Fibroblast of upper back skin (primary cell): ENCODE measurements around the gene LGALS7B.
"Not testable (repeated sequence)": the region's sequence is repeated elsewhere in the genome, so short reads cannot be mapped to it uniquely, and the experiment has no call there.

Experiments
- DNase-seq: peaks from one replicate; pipeline ENCODE4 v3.0.0-alpha.2; 2013

LGALS7B gene

GRCh38 chr19:38825936-38826335, 36.9 kb downstream of the LGALS7B start:
- DNase-seq: not testable (repeated sequence)

DNA sequence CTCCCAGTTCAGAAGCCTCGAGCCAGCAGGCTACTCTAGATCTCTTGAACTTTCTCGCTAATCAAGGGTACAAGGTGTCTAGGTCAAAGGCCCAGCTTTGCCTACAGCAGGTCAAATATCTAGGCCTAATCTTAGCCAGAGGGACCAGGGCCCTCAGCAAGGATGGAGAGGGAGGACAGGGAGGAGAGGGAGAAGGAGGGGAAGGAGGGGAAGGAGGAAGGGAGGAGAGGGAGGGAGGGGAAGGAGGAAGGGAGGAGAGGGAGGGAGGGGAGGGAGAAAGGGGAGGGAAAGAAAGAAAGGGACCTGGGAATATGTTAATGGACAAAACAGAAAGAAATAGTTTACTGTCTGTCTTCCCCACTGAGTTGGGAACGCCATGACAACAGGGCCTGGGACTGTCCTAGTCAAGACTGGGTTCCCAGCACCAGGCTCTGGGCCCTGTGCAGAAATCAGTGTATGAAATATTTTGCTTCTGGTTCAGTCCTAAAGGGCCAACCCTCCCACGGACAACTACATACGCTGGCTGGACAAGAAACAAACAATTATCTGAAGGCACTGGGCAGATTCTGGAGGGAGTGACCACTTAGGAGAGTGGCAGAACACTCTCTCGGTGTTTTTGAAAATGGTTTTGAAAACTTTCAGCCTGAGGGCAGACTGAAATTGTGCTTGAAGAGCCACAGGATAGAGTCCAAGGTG, 38.0 kb downstream of the LGALS7B start:
- no peak for DNase-seq

DNA sequence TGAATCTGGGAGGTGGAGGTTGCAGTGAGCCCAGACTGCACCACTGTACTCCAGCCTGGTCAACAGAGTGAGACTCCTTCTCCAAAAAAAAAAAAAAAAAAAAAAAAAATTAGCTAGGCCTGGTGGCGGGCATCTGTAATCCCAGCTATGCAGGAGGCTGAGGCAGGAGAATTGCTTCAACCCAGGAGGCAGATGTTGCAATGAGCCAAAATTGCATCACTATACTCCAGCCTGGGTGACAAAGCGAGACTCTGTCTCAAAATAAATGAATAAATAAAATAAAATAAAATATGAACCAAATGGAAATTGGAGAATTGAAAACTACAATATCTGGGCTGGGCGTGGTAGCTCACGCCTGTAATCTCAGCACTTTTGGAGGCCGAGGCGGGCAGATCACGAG, 40.2 kb downstream of the LGALS7B start:
- DNase-seq: peak; percentile 35

DNA sequence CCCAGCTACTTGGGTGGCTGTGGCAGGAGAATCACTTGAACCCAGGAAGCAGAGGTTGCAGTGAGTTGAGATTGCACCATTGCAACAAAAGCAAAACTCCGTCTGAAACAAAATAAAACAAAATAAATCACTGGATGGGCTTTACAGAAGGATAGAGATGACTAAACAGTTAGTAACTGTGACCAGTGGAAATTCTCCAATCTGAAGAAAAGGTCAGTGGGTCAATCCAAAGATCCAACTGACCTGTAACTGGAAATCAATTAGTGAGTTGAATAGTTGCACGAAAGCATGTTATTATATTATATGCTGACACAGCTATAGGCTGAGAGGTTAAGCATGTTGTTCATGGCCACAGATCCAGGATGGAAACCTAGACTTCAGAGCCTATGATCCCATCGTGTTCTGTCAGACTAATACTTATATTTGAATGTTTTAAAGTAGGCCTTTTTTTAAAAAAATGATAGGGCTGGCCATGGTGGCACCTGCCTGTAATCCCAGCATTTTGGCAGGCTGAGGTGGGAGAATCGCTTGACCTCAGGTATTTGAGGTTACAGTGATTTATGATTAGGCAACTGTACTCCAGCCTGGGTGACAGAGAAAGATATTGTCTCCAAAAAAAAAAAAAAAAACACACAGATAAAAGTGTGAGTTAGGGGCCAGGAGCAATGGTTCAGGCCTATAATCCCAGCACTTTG, 41.2 kb downstream of the LGALS7B start:
- DNase-seq: peak; percentile 8

- DNase-seq: peak; percentile 90
These were observed 42.2 kb downstream of the LGALS7B start for GRCh38 chr19:38831142-38831605.

GRCh38 chr19:38833092-38833425, 44.1 kb downstream of the LGALS7B start:
- DNase-seq: no peak

GRCh38 chr19:38834104-38834490, 45.1 kb downstream of the LGALS7B start:
- DNase-seq: no peak

DNA sequence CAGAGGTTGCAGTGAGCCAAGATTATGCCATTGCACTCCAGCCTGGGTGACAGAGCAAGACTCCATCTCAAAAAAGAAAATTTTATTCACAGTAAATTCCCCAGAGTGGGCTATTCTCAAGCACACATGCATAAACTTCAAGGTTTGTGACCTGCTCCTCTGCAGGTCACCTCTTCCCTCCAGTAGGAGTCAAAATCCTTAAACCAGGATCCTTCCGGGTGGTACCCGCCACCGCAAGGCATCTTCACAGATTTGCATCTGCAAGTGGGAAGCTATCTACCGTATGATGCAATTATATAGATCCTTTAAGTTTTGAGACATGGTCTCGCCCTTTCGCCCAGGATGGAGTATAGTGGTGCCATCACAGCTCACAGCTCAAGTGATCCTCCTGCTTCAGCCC, 45.6 kb downstream of the LGALS7B start:
- no peak for DNase-seq

DNA sequence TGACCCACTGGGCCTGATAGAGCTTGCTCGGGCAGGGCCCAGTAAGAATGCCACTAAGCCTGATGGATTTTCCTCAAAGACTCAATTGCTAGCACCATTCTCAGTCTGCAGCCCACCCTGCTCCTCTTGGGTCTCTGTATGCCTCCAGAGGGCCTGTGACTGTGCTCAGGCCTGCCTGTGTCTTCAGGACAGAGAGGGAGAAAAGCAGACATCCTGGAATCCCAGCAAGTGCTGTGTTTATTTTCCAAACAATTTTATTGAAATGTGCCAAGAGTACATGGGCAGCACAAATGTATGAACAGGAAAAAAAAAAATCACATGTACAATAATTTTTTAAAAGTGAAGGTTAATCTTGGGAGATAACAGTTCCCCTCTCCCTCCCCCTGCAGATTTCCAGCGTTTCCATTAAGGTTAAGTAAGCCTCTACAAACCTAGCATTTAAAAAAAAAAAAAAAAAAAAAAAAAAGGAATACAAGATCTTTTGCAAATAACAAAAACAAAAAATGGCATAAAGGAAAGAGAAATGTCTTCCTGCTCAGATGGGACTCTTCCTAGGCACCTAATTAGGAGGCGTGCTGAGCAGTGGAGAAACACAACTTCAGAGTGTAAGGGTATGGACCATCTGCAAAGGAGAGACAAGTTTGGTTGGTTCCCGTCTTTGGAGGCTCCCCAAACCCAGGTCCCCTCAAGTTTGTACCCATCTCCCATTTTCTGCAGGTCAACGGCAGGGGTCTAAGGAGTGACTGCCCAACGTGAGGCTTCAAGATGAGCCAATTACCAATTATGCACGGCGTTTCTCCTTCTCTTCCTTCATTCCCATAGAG, 47.4 kb downstream of the LGALS7B start:
- DNase-seq: no peak

DNA sequence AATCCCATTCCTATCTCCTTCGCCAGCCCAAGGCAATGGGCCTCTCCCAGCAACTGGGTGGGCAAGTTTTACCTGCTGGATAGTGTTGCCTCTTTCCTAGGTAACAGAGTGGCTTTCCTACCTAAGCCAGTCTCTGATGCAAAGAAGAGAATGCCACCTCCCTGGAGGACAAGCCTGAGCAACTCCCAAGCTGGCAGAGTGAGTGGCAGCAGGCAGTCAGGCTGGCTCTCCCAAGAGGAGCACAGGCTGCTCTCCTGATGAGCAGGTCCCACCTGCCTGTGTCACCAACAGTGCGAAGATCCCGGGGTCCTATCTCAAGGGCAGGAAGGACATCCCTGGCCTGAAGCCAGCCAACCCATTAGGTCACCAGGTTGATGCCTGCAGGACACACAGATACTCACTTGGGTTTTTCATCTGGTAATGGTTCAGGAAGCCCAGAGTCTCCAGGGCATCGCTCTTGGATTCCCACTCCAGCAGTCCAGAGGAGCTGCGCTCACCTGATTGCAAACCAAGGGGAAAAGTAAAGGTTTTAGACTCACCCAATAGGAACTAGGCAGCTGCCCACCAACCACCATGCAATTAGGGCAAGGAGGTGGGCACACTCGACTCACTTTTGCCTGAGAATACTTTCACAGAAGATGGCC, 48.1 kb downstream of the LGALS7B start:
- DNase-seq: no peak

DNA sequence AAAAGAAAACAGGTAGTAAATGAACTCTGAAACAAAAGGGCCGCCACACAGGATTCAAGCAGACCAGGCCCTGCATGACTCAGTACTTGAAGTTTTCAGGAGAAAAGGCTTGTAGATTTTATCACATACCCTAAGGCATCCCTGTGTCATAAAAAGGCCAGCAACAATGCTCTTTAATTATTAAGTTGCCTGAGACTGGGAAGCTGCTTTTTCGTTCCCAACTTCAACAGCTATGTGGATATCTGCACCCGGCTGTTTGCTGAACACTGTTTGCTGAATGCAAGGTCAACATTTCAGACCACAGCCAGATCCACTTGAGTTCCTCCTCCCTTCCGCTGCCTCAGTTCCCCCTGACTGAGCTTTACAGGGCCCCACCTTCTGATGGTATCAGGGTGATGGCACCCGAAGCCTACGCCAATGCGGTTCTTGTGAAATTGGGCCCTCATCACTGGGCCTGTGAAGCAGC, 48.7 kb downstream of the LGALS7B start:
- no peak for DNase-seq

- DNase-seq: no peak
These were observed 49.4 kb downstream of the LGALS7B start for GRCh38 chr19:38838208-38838985.

- no peak for DNase-seq
These were observed 50.2 kb downstream of the LGALS7B start for GRCh38 chr19:38838986-38839761.

DNA sequence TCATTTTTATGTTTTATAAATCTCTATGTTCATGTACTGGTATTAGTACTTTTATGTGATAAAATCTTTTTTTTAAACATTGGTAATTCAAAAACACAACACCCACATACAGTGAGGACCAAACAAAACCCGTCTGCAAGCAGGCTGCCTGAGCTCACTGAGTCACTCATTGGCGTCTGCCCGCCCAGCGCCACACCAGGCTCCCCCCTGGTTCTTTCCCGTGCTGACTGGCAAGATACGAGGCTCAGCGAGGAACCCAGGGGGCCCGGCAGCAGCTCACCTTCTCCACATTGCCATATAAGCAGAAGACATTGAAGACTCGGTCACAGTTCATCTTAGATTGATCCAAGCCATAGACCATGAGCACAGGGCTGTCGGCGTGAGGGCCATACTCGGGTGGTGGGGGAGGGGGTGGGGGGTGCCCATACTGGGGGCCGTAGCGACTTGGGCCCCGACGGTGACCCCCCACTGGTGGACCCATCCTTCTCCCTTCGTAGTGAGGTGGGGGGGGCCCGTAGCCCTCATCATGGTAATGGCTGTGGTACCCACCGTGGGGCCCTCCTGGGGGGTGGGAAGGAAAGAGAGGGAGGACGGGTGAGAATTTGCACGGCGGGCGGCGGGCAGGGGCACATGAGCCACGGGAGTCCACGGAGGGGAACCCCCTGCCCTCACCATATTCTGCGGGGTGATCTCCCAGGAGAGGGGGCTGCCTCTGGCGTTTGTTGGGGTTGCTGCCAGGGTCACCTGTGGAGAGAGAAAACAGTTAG, 51.0 kb downstream of the LGALS7B start:
- no peak for DNase-seq

DNA sequence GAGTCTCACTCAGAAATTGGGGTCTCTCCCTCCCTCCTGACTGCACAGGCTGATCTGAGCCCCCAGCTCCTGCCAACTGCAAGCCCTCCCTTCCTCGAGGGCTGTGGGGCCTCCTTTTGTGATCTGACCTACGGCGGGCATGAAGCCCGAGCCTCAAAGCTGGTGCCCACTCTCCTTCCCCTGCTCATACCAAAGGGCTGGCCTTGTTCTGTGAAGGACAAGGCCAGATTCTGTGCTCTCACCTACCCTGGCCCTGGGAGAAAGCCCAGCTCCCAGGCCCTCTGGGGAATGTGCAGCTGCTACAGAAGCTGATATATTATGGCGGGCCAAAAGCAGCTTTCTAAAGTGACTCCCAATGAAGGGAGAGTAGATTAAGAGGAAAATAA, 51.6 kb downstream of the LGALS7B start:
- no peak for DNase-seq
